ENCODE measurements around the gene PTPRN2.

PTPRN2 gene

DNA sequence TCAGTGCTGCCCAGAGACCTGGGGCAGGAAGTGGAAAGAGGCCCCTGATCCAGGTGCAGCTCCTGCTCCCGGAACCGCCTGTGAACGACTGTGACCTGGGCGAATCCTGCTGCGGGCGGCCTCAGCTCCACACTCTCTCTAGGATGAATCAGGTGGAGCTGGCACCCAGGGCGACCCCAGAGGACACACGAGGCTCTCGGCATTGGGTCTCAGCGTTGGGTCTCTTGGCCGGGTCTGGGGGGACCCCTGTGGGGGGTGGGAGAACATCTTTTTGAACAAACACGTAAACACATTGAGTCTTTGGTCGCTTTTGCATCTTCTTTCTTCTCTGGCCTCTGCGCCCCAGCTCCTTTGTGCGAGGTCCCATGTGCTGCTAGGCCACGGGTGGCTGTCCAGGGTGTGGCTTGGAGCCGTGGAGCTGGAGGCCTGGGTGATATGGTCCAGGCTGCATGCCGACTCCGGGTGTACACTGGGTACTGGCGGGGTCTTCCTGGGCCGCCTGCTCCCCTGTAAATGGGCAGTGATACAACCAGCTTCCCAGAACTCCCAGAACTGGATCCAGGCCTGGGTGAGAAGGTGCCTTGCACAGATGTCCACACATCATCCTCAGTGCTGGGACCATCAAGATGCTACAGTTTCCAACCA lies 815.0 kb downstream of the PTPRN2 start:
- no peak for DNase-seq

GRCh38 chr7:157771689-157772088 lies 815.9 kb downstream of the PTPRN2 start:
- no peak for DNase-seq

GRCh38 chr7:157770716-157771320 lies 816.8 kb downstream of the PTPRN2 start:
- no peak for DNase-seq

- no peak for DNase-seq
These were observed 818.0 kb downstream of the PTPRN2 start for GRCh38 chr7:157769526-157770215.

- DNase-seq: no peak
These were observed 818.5 kb downstream of the PTPRN2 start for GRCh38 chr7:157769086-157769485.

DNA sequence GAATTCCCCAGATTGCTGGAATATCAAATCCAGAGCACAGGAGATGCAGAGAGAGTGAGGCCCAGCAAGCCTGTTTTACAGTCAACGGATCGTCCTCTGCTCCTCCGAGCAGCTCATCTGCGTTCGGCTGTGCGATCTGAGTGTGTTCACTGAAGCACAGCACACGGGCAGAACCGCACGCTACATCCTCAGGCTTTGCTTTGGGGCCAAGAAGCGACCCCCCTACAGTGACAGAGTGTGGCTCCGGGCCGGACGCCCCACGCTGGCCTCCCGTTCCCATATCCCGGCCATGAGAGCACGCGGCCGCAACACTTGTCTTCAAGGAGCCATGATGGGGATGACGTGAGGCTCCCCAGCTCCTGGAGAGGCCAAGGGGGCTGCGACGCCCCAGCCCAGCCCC lies 819.4 kb downstream of the PTPRN2 start:
- DNase-seq: no peak

DNA sequence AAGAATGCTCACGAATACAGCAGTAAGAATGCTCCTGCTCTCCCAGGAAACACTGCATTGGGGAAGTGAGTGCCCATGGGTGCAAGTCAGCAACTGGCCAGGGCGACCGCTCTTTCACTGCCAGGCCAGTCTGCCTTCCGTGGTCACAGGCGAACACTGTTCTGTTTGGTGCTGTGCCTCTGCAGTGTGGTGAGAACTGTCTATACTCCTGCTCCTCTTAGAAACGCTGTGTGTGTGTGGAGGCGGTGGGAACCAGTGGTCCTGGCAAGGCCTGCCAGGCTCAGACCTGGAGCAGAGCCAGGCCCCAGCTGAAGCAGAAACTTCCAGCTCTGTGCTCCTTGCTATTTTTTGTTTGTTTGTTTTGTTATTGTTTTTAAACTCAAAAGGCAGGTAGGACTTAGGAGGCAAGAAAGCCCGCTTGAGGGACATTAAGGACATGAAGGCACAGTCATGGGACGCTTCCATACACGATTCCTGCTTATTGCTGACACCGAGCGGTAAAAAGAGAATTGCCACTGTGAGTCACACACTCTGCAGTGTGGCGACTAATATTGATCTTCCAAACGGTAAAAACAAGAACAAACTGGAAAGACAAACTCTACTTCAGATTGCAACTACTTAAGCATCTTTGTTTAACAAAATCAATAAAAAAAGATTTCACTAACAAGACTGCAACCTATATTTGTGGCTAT lies 820.0 kb downstream of the PTPRN2 start:
- DNase-seq: no peak

GRCh38 chr7:157766098-157766497 lies 821.5 kb downstream of the PTPRN2 start:
- DNase-seq: no peak

DNA sequence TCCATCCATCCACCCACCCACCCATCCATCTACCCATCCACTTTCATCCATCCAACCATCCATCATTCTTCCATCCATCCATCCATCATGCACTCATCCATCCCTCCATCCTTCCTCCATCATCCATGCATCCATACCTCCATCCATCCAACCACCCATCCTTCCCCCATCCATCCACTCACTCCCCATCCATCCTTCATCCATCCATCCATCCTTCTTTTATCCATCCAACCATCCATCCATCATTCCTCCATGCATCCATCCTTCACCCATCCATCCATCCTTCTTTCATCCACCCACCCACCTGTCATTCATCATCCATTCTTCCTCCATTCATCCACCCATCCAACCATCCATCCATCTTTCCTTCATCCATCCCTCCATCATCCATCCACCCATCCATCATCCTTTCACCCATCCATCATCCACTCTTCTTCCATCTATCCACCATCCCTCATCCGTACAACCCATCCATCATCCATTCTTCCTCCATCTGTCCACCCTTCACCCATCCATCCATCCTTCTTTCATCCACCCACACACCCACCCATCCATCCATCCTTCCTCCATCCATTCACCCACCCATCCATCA lies 822.6 kb downstream of the PTPRN2 start:
- DNase-seq: no peak

DNA sequence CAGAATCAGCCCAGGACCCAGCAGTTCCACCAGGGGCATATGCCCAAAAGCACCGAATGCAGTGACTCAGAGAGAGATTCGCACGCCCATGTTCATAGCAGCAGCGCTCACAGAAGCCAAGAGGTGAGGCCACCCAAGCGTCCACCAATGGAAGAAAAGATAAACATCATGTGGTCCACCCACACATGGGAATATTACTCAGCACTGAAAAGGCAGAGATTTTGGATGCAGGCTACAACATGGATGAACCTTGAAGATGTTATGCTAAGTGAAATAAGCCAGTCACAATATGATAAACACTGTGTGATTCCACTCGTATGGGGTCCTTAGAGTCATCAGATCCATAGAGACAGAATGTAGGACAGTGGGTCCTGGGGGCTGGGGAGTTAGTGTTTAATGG lies 823.4 kb downstream of the PTPRN2 start:
- DNase-seq: no peak

GRCh38 chr7:157763279-157764000 lies 824.2 kb downstream of the PTPRN2 start:
- no peak for DNase-seq

DNA sequence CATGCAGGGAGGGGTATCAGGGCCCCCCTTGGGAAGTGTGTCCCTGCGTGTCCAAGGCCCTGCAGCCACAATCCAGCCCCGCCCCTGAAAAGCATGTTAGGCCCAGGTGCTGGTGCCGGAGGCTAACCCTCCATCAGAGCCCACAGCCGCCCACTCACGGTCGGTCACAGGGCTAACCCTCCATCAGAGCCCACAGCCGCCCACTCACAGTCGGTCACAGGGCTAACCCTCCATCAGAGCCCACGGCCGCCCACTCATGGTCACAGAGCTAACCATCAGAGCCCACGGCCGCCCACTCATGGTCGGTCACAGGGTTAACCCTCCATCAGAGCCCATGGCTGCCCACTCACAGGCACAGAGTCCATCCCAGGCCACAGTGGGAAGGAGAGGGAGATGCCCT lies 824.8 kb downstream of the PTPRN2 start:
- DNase-seq: no peak

DNA sequence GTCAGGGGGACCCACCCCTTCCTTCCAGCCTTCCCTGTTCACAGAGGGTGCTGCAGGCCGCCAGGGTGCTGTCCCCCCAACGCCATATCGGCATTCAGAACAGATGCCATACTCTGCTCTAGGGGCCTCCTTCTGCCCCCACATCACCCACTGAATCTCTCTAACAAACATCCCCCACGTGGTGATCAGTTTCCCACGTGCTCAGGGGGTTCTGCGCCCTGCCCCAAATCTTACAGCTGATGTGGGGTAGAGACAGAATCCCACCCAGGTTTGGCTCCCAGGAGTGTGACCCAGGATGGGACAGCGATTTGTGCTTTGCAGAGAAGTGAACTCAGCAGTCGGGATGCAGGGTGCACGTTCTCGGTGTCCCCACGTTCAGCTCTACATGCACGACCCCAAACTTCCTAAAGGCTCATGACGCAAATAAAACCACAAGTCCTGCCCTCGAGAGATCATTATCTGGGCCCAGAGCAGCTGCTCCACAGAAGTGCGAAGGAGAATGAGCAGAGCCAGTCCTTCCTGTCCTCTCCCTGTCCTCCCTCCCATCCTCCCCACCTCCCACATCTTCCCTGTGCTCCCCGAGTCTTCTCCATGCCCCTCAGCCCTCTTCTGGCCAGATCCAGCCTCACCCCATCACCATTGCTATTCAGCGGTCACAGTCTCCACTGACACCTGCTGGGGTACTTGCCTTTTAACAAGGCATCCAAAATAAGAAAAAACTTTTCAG lies 827.5 kb downstream of the PTPRN2 start:
- no peak for DNase-seq

DNA sequence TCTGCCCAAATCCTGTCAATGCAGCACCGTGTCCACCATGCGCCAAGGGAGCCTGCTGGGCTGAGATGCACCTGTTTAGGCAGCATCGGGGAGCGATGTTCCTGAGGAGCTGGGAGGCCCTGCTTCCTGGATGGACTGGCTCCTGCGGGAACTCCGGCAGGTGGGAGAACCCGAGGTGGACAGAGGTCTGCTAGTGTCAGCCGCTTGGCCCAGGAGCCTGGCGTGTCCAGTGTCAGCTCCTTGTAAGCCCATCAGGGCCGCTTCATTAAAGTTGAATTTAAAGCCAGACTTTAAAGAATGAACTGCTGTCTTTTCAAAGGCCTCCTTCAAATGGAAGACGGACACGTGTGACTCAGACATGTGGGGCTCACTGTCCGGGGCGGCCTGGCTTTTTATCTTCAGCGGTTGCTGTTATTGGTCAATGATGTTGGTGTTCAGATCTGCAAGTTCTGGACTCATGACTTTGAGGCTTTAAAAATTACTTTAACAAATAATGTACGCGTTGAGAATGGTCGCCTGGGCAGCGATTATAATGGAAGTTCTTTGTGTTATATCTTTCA lies 828.3 kb downstream of the PTPRN2 start:
- DNase-seq: no peak

- DNase-seq: no peak
These were observed 829.0 kb downstream of the PTPRN2 start for GRCh38 chr7:157758468-157759245.

DNA sequence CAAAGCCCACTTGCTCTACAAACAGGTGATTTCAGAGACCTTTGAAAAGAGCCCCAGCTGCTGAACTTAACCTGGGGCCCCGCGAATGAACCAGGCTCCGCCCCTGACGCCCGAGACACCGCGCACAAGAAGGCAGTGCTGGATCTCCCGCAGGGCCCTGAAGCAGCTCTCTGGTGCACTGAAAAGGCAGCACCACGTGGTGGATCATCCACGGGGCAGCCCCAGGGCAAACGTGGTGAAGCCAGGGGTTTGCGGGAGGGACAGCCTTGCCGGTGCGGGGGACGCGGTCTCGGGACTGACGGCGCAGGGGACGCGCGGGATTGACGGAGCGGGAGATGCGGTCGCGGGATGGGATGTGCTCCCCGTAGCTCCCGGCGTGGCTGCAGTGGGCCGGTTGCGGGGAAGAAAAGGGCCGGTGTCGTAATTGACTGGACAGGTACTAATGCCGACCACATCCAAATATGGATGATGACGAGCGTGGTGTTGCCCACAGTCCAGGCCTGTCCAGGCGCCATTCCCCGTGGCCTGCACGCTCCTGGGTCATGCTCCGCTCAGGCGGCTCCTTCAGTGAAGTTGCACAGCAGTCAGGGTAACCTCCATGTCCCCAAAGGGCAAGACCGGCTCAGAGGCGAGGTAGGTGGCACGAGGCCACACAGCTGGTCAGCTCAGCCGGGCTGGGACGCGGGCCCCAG lies 829.7 kb downstream of the PTPRN2 start:
- DNase-seq: no peak

DNA sequence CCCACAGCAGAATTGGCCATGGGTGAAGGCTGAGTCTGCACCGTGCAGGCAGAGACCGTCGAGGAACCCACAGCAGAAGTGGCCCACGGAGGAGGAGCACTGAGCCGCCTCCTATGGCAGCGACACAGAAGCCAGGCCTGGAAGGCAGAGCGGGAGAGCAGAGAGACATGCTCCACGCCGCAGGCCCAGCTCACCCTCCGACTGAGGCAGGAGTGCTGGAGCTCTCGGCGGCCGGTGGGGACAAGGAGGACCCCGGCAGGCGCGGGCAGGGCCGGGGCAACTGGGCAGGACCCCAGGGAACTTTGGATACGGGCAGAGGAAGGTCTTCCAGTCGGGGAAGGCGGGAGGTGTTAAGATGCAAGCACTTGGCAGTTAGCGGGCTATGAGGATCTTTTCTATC lies 830.4 kb downstream of the PTPRN2 start:
- no peak for DNase-seq

DNA sequence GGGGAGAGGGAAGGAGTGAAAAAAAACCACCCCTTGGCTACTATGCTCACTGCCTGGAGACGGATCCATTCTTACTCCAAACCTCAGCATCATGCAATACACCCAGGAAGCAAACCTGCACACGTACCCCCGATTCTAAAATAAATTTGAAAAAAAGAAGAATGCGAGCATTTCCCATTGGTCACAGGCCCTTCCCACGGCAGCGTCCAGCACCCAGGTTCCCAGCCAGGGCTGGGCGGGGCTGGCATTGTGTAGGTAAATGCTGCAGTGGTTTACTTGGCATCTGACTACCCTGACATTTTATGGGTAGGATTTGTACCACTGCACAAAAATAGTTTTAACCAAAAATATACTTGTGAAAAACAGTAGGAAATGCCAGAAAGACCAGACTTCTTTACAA lies 831.9 kb downstream of the PTPRN2 start:
- no peak for DNase-seq

GRCh38 chr7:157754416-157754790 lies 833.2 kb downstream of the PTPRN2 start:
- DNase-seq: no peak

GRCh38 chr7:157753713-157754415 lies 833.8 kb downstream of the PTPRN2 start:
- no peak for DNase-seq
